HG03135 (cell line): ENCODE data around the gene C3orf62.
"Not testable (repeated sequence)": the region's sequence is repeated elsewhere in the genome, so short reads cannot be mapped to it uniquely, and the experiment has no call there.

Experiments
- ATAC-seq: cut with Tn5 transposase; IDR thresholded peaks from one replicate; pipeline ENCODE4 v1.9.1; 2021; ENCODE audit warnings: mild to moderate bottlenecking, moderate library complexity; ENCODE audit not compliant: unreplicated experiment

Gene C3orf62

GRCh38 chr3:49269443-49270155 lies 7.4 kb downstream of the C3orf62 start:
- ATAC-seq, result no peak

- ATAC-seq, result no peak
Observed at GRCh38 chr3:49266410-49267095, 10.5 kb downstream of the C3orf62 start.

- no peak for ATAC-seq
Observed at GRCh38 chr3:49265661-49266386, 11.2 kb downstream of the C3orf62 start.

- ATAC-seq, result no peak
Observed at GRCh38 chr3:49263159-49263889, 13.7 kb downstream of the C3orf62 start.

- ATAC-seq, result no peak
Observed at GRCh38 chr3:49260806-49261324, 16.2 kb downstream of the C3orf62 start.

GRCh38 chr3:49257187-49257586 lies 19.8 kb downstream of the C3orf62 start:
- no peak for ATAC-seq

GRCh38 chr3:49255718-49256511 lies 21.1 kb downstream of the C3orf62 start:
- ATAC-seq, result no peak

GRCh38 chr3:49255112-49255511 lies 21.9 kb downstream of the C3orf62 start:
- ATAC-seq, result no peak

GRCh38 chr3:49253512-49253911 lies 23.5 kb downstream of the C3orf62 start:
- no peak for ATAC-seq

GRCh38 chr3:49248840-49249227 lies 28.2 kb downstream of the C3orf62 start:
- ATAC-seq, result no peak

- ATAC-seq, result no peak
Observed at GRCh38 chr3:49244581-49245205, 32.3 kb downstream of the C3orf62 start.

- ATAC-seq, result not testable (repeated sequence)
Observed at GRCh38 chr3:49240091-49240490, 36.9 kb downstream of the C3orf62 start.

GRCh38 chr3:49238274-49239127 lies 38.5 kb downstream of the C3orf62 start:
- ATAC-seq, result no peak

GRCh38 chr3:49237344-49237743 lies 39.7 kb downstream of the C3orf62 start:
- no peak for ATAC-seq

- ATAC-seq, result no peak
Observed at GRCh38 chr3:49236226-49236625, 40.8 kb downstream of the C3orf62 start.

GRCh38 chr3:49228817-49229216 lies 48.2 kb downstream of the C3orf62 start:
- not testable (repeated sequence) for ATAC-seq

GRCh38 chr3:49222002-49222401 lies 55.0 kb downstream of the C3orf62 start:
- ATAC-seq, result no peak

GRCh38 chr3:49220985-49221563 lies 56.0 kb downstream of the C3orf62 start:
- not testable (repeated sequence) for ATAC-seq
